ENCODE data around the gene NLGN1. TPM values are rescaled to one million over a fixed set of nuclear protein-coding genes. Genes with fewer than 3 reads are reported as not detected.
A peak's percentile ranks its signal among the peaks of the same experiment; 100 is the strongest.

NLGN1 gene
- total RNA-seq, 1 experiment from 2014 or later: not detected

DNA sequence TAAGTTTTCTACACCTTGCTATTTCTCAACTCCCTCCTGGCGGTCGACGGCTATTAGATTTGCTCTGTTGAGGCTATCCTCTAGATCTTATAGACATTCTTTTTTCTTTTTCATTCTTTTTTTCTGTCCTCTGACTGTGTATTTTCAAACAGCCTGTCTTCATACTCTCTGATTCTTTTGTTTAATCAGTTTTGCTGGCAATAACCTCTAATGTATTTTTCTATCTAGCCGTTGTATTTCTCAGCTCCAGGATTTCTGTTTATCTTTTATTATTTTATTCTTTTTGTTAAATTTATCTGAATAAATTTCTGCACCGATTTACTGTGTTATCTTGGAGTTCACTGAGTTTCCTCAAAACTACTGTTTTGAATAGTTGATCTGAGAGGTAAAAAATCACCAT, 31.5 kb downstream of the NLGN1 start:
- CTCF ChIA-PET: no interaction called here
- TF ChIP-seq RAD21 (IDR thresholded peaks at IDR 0.05; ENCODE audit: low read depth) (no peak), EGR1 (IDR thresholded peaks at IDR 0.05; ENCODE audit: low read depth) (no peak), ELF1 (IDR thresholded peaks at IDR 0.05; ENCODE audit: borderline replicate concordance, low read depth) (no peak), CBX3 (IDR thresholded peaks at IDR 0.05; ENCODE audit: low read depth) (peak; percentile 28; the same call in 1 of the 2 replicates), SP1 (IDR thresholded peaks at IDR 0.05; ENCODE audit: low read depth) (no peak), TCF7L2 (IDR thresholded peaks at IDR 0.05; ENCODE audit: borderline replicate concordance, extremely low read depth, insufficient read depth, insufficient read length) (no peak)
- Histone ChIP-seq H2AFZ (ENCODE audit: low read depth, low read length, poor library complexity, severe bottlenecking) (no peak overlapping the region), H3K9me3 (ENCODE audit: control insufficient read depth in 1 of 2, insufficient read depth in 1 of 2, low read depth in 1 of 2, low read length in 2 of 2) (no peaks in the 10 kb centered on the region), H3K4me1 (ENCODE audit: control insufficient read depth in 1 of 2, insufficient read depth in 2 of 2, low read length in 2 of 2) (no peaks in the 10 kb centered on the region), H3K9me2 (ENCODE audit: insufficient read depth) (no peaks in the 10 kb centered on the region; the same call in 1 of the 2 replicates), H3K27me3 (ENCODE audit: insufficient read depth, low read length) (no peaks in the 10 kb centered on the region), H3K79me2 (ENCODE audit: insufficient read depth, low read length) (no peaks in the 10 kb centered on the region), H3K4me2 (ENCODE audit: low read length) (no peak overlapping the region), H3K36me3 (ENCODE audit: control insufficient read depth in 1 of 2, insufficient read depth in 2 of 2, low read length in 2 of 2) (no peaks in the 10 kb centered on the region), H3K9ac (ENCODE audit: low read length) (no peak overlapping the region), H3K4me3 (replicated peaks in 1 of 2; ENCODE audit: low read depth in 1 of 2, low read length in 2 of 2) (no peak overlapping the region), H3K27ac (ENCODE audit: low read depth, low read length) (no peak overlapping the region), H4K20me1 (ENCODE audit: insufficient read depth) (no peaks in the 10 kb centered on the region)
- no peak for ATAC-seq
- intact Hi-C loops (cut with micrococcal nuclease): no loop called here
- no peak for DNase-seq (ENCODE audit: low read depth, low spot score)
- no TSS peak for BruUV-seq (replicated peaks)
- RAD21 ChIA-PET (ENCODE audit: low non-redundant PET in 1 of 2, low total read pairs in 2 of 2, uncharacterized antibody in 2 of 2, unreplicated experiment in 2 of 2): no interaction called here
- POLR2A ChIA-PET: no interaction called here

DNA sequence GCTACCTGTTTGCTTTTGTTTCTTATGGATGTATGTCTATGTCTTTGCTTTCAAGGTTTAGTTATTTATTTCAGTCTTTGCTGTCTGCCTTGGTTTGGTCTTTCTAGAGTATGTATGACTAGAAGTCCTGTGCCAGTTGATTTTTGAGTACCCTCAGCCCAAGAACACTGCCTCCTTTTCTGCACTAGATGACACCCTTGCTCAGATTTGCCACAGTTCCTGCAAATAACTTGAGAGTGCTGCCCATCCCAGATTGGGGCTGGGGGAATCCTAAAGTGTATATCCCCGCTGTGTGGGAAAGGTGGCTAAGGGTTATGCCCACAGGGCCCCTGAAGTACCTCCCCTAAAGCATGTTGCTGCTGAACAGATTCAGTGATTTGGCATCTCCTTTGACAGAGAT, 32.0 kb downstream of the NLGN1 start:
- Histone ChIP-seq H3K27ac (ENCODE audit: low read depth, low read length) (no peak overlapping the region), H3K4me2 (ENCODE audit: low read length) (no peak overlapping the region), H3K4me3 (replicated peaks in 1 of 2; ENCODE audit: low read depth in 1 of 2, low read length in 2 of 2) (no peak overlapping the region), H3K79me2 (ENCODE audit: insufficient read depth, low read length) (no peaks in the 10 kb centered on the region), H3K36me3 (ENCODE audit: control insufficient read depth in 1 of 2, insufficient read depth in 2 of 2, low read length in 2 of 2) (no peaks in the 10 kb centered on the region), H3K27me3 (ENCODE audit: insufficient read depth, low read length) (no peaks in the 10 kb centered on the region), H3K4me1 (ENCODE audit: control insufficient read depth in 1 of 2, insufficient read depth in 2 of 2, low read length in 2 of 2) (no peaks in the 10 kb centered on the region), H3K9me3 (ENCODE audit: control insufficient read depth in 1 of 2, insufficient read depth in 1 of 2, low read depth in 1 of 2, low read length in 2 of 2) (no peaks in the 10 kb centered on the region), H3K9ac (ENCODE audit: low read length) (no peak overlapping the region), H3K9me2 (ENCODE audit: insufficient read depth) (no peaks in the 10 kb centered on the region; the same call in 1 of the 2 replicates), H4K20me1 (ENCODE audit: insufficient read depth) (no peaks in the 10 kb centered on the region), H2AFZ (ENCODE audit: low read depth, low read length, poor library complexity, severe bottlenecking) (no peak overlapping the region)
- ChIA-PET RAD21 (ENCODE audit: low non-redundant PET in 1 of 2, low total read pairs in 2 of 2, uncharacterized antibody in 2 of 2, unreplicated experiment in 2 of 2) (no interaction called here), CTCF (no interaction called here), POLR2A (no interaction called here)
- ATAC-seq (no peak), DNase-seq (ENCODE audit: low read depth, low spot score) (no peak)
- intact Hi-C loops (cut with micrococcal nuclease): no loop called here
- TF ChIP-seq JUND (IDR thresholded peaks at IDR 0.05) (no peak), FOSL1 (IDR thresholded peaks at IDR 0.05; ENCODE audit: low read depth) (no peak), EGR1 (IDR thresholded peaks at IDR 0.05; ENCODE audit: low read depth) (no peak), SP1 (IDR thresholded peaks at IDR 0.05; ENCODE audit: low read depth) (no peak), POLR2AphosphoS5 (IDR thresholded peaks at IDR 0.05; ENCODE audit: low read depth, low read length) (no peak)
- BruUV-seq (replicated peaks): no TSS peak
